Mesothelial cell of epicardium (in vitro differentiated cells): Measurements from ENCODE around the gene IPO13. TPM values are rescaled to one million over a fixed set of nuclear protein-coding genes. Genes with fewer than 3 reads are reported as not detected.

Experiments used
- DNase-seq, 2 experiments: peaks; one replicate each; pipeline ENCODE4 v3.0.0; 2021; ENCODE audit warnings: low spot score in 2 of 2; ENCODE audit not compliant: unreplicated experiment in 2 of 2
- H3K27ac Mint-ChIP-seq: 2 replicates; pipeline ENCODE4 v1.8.0; 2021; ENCODE audit warnings: mixed read lengths
- H3K27me3 Mint-ChIP-seq: 2 replicates; pipeline ENCODE4 v1.8.0; 2021; ENCODE audit warnings: low read depth, mixed read lengths
- H3K36me3 Mint-ChIP-seq: 2 replicates; pipeline ENCODE4 v1.8.0; 2021; ENCODE audit warnings: mixed read lengths
- H3K4me1 Mint-ChIP-seq: 2 replicates; pipeline ENCODE4 v1.8.0; 2021; ENCODE audit warnings: mixed read lengths
- H3K4me3 Mint-ChIP-seq: 2 replicates; pipeline ENCODE4 v1.8.0; 2021; ENCODE audit warnings: mild to moderate bottlenecking, moderate library complexity, mixed read lengths
- H3K9me3 Mint-ChIP-seq: 2 replicates; pipeline ENCODE4 v1.8.0; 2021; ENCODE audit warnings: mixed read lengths
- total RNA-seq: library from RNA; stranded (reverse); gene quantifications from 3 replicates; pipeline ENCODE4 v1.2.1, GENCODE V29; 2021
- TF ChIP-seq, protein P1 (sequence below): fragments of 200-600 bp; sonication (generic); IDR thresholded peaks from one replicate; pipeline ENCODE4 v1.5.0; 2021; ENCODE audit warnings: antibody characterized with exemption; ENCODE audit not compliant: unreplicated experiment

Gene IPO13
- total RNA-seq, 1 donor from 2014 or later = 26.4 TPM

- Mint-ChIP-seq H3K27ac (no peak overlapping the region), H3K27me3 (no peaks in the 10 kb centered on the region), H3K9me3 (no peaks in the 10 kb centered on the region), H3K4me3 (no peak overlapping the region), H3K36me3 (peaks cover 21% of the 10 kb centered on the region), H3K4me1 (no peaks in the 10 kb centered on the region)
- TF ChIP-seq, protein P1, sequence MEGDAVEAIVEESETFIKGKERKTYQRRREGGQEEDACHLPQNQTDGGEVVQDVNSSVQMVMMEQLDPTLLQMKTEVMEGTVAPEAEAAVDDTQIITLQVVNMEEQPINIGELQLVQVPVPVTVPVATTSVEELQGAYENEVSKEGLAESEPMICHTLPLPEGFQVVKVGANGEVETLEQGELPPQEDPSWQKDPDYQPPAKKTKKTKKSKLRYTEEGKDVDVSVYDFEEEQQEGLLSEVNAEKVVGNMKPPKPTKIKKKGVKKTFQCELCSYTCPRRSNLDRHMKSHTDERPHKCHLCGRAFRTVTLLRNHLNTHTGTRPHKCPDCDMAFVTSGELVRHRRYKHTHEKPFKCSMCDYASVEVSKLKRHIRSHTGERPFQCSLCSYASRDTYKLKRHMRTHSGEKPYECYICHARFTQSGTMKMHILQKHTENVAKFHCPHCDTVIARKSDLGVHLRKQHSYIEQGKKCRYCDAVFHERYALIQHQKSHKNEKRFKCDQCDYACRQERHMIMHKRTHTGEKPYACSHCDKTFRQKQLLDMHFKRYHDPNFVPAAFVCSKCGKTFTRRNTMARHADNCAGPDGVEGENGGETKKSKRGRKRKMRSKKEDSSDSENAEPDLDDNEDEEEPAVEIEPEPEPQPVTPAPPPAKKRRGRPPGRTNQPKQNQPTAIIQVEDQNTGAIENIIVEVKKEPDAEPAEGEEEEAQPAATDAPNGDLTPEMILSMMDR = no peak
- DNase-seq = no peak
Measured at GRCh38 chr1:43924516-43924915, 22.2 kb upstream of the IPO13 start.

DNA sequence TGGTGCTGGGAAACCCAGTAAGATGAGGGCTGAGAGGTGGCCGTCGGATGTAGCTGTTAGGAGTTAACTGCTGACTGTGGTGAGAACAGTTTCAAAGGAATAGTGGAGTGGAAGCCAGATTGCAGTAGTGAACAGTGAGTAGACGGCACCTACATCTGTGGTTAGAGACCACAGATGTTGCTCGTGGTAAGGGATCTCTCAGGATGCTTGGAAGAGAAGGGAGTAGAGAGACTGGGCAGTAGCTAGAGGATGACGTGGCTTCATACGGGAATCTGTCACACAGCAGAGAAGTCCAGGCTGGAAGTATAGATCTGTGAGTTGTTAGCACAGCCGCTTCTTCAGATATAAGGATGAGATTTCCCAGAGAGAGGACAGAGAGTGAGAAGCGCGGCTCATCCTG is 20.9 kb upstream of the IPO13 start:
- Mint-ChIP-seq H3K27ac (no peak overlapping the region), H3K27me3 (no peaks in the 10 kb centered on the region), H3K4me3 (no peak overlapping the region), H3K4me1 (no peaks in the 10 kb centered on the region), H3K36me3 (peaks cover 26% of the 10 kb centered on the region), H3K9me3 (no peaks in the 10 kb centered on the region)
- TF ChIP-seq, protein P1 = no peak
- DNase-seq = no peak

- Mint-ChIP-seq H3K4me3 (no peak overlapping the region), H3K4me1 (peaks cover 14% of the 10 kb centered on the region), H3K27me3 (peaks cover 27% of the 10 kb centered on the region), H3K36me3 (peaks cover 18% of the 10 kb centered on the region), H3K9me3 (no peaks in the 10 kb centered on the region), H3K27ac (no peak overlapping the region)
- TF ChIP-seq, protein P1 = peak; percentile 51
- no peak for DNase-seq
Measured at GRCh38 chr1:43930168-43930948, 16.4 kb upstream of the IPO13 start.

- H3K27ac Mint-ChIP-seq = no peak overlapping the region
- TF ChIP-seq, protein P1 = no peak
- peaks cover 14% of the 10 kb centered on the region for H3K4me1 Mint-ChIP-seq
- H3K27me3 Mint-ChIP-seq = peaks cover 30% of the 10 kb centered on the region
- peaks cover 13% of the 10 kb centered on the region for H3K36me3 Mint-ChIP-seq
- H3K9me3 Mint-ChIP-seq = no peaks in the 10 kb centered on the region
- no peak for DNase-seq
- H3K4me3 Mint-ChIP-seq = no peak overlapping the region
Measured at GRCh38 chr1:43930949-43931275, 15.8 kb upstream of the IPO13 start.

DNA sequence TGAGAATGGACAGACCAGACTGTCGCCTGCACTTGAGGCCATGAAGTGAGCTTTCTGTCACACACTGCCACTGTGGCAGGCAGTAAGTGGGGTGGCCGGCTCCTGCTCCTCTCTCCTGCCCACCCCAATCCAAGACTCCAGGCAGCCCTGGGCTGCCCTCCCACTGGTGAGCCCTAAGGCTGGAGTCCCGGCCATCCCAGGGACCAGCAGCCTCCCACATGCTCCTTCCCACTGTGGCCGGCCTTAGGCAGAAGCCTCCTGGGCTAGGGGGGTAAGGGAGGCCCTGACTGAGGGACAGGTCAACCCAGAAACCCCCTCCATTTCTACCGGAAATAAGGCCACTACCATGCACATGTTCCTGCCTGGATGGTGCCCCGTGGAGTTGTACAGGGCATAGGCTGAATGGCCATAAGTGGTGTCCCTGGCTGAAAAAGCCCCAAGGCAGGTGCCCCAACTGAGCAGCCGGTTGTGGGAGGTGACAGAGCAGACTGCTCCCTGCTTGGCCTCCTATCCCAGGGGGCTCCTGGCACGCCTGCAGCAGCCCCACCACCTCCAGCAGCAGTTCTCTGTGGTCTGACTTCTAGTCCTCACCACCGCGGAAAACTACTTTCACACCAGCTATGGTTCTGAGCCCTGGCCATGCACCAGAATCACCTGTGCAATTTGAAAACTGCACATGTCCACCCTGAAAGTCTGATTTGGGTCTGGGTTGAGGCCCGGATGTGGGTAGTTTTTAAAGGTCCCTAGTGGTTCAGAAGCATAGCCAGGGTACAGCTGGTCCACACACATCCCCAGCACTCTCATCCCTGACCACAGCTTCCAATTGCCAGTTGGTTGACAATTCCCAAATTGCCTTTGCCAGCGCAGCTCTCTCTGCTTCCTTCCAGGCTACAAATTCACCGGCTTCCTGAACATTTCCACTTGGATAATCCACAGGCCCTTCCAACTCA is 14.8 kb upstream of the IPO13 start:
- Mint-ChIP-seq H3K4me3 (no peak overlapping the region), H3K36me3 (peaks cover 6% of the 10 kb centered on the region), H3K27me3 (peaks cover 35% of the 10 kb centered on the region), H3K27ac (no peak overlapping the region), H3K4me1 (peaks cover 14% of the 10 kb centered on the region), H3K9me3 (no peaks in the 10 kb centered on the region)
- no peak for DNase-seq
- TF ChIP-seq, protein P1 = no peak
